ENCODE results near the gene RALGPS2. TPM values are rescaled to one million over a fixed set of nuclear protein-coding genes. Genes with fewer than 3 reads are reported as not detected.

The RALGPS2 gene
- total and polyA plus RNA-seq, 9 of the 15 experiments (the other 6 are each of a cell fraction or from before 2014, with no cell fraction given), result 0.28 to 6.5 (median 2.6) TPM

DNA sequence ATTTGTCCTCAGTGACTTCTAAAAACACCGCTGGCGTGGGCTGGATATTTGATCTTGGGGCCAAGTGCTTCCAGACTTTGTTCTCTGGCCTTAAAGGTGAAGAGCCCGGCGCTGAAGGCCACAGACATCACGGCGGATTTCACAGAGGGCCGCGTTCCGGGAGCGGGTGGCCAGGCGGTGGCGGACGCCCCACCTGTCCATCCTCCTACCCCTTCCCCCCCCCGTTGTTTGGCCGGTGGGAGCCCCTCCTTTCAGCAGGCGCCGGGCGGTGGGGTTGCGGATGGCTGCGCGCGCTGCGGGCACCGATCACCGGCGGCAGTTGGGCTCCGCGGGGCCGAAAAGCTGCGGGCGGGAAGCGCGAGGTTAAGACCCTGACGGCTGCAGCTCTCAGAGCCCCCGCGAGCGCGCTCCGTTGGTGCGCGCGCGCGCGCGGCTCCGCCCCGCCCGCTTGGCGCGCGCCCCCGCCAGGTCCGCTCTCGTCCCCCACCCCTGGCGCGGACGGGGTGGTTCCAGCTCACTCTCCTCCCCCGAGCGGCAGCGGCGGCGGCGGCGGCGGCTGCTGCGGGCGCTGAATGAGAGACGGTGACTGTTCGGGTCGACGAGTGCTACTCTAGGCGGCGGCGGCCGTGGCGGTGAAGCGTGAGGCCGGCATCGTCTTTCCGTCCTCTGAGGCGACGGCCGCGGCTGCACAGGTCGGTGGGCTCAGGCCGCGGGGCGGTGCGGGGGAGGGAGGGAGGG is at the start of gene RALGPS2 (continued):
- no peak for TF ChIP-seq CLOCK (CRISPR knock-in tag; IDR thresholded peaks at IDR 0.05; ENCODE audit: borderline replicate concordance)
- TF ChIP-seq ZBTB1 (CRISPR knock-in tag; IDR thresholded peaks at IDR 0.05; ENCODE audit: borderline replicate concordance, low read depth), result peak; percentile 92
- no peak for TF ChIP-seq SREBF2 (CRISPR knock-in tag; IDR thresholded peaks at IDR 0.05)
- TF ChIP-seq GMEB1 (CRISPR knock-in tag; IDR thresholded peaks at IDR 0.05), result 0 out of 2 replicates have a peak, but pooled peaks have one; percentile 21
- 0 out of 2 replicates have a peak, but pooled peaks have one; percentile 39 for TF ChIP-seq ZNF282 (CRISPR knock-in tag; IDR thresholded peaks at IDR 0.05)
- no peak for TF ChIP-seq REST (IDR thresholded peaks at IDR 0.05; ENCODE audit: borderline replicate concordance)
- 0 out of 2 replicates have a peak, but pooled peaks have one; percentile 39 for TF ChIP-seq REST (CRISPR knock-in tag; IDR thresholded peaks at IDR 0.05; ENCODE audit: low read depth)
- peak; percentile 52 for TF ChIP-seq ZFX (CRISPR knock-in tag; IDR thresholded peaks at IDR 0.05)
- no peak for TF ChIP-seq ATF1 (CRISPR knock-in tag; IDR thresholded peaks at IDR 0.05)
- TF ChIP-seq ATF1 (tag; IDR thresholded peaks at IDR 0.05), result peak; percentile 33
- peak; percentile 75 for TF ChIP-seq PCBP1 (IDR thresholded peaks at IDR 0.05; ENCODE audit: low read depth, low read length, poor library complexity, severe bottlenecking)
- TF ChIP-seq ZSCAN32 (CRISPR knock-in tag; IDR thresholded peaks at IDR 0.05), result no peak
- peak; percentile 48; the same call in 1 of the 2 replicates for TF ChIP-seq ZBTB17 (CRISPR knock-in tag; IDR thresholded peaks at IDR 0.05)
- peak; percentile 56 for TF ChIP-seq SMAD4 (CRISPR knock-in tag; conservative IDR thresholded peaks at IDR 0.05)
- TF ChIP-seq NRF1 (conservative IDR thresholded peaks at IDR 0.05 in 1 of 2, IDR thresholded peaks at IDR 0.05 in 1 of 2), result peak; percentile 78 to 81; a peak in 3 of 4 replicates
